ENCODE results near the gene SMURF1.

Gene SMURF1

DNA sequence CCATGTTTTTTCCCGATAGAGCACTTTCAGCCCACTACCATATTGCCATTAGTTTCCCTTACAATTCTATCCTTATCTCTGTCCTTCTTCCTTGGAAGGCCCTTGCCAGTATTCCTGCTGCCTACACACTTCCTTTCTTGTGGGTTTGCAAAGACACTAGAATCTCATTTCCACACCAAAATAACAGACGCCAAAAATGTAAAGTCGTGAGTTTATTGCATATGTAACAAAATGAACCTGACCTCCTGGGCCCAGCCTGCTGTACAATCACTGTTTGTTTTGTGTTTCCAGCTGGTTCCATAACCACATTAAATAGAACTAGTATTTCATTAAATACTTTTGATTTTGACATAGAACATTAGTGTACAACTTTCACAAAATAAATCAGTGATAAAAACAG lies 116.7 kb downstream of the SMURF1 start:
- DNase-seq, result no peak

DNA sequence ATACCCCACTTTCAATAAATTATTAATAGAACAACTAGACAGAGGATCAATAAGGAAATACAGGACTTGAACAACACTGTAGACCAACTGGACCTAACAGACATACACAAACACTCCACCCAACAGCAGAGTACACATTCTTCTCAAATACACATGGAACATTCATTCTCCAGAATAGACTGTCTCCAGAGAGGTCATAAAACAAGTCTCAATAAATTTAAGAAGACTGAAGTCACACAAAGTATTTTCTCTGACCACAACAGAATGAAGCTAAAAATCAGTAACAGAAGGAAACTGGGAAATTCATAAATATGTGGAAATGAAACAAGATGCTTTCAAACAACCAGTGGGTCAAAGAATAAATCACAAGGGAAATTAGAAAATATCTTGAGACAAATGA lies 119.8 kb downstream of the SMURF1 start:
- DNase-seq, result no peak

DNA sequence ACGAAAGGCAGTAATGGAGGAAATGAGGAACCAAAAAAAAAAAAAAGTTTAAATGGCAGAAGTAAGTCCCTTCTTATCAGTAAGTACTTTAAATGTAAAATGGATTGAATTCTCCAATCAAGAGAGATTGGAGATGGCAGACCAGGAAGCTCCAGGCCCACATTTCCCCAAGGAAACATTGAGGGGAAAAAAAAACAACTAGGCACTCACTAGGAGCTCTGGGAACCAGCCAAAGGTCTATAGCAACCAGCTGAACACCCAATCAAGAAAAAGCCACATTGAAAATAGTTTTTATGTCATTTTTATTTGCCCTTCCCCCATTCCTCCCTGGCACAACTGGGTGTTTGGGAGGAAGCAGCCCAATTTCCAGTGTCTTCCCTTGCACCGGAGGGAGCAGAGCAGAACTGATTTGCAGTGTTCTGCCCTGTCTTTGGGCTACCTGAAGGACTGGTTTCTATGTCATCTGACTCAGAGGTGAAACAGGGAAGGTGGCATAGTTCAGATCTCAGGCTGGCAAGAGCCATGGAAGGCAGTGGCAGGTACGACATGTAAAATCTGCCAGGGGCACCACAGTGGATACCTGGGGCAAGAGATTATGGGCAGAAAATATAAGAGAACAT lies 121.9 kb downstream of the SMURF1 start:
- DNase-seq, result no peak

DNA sequence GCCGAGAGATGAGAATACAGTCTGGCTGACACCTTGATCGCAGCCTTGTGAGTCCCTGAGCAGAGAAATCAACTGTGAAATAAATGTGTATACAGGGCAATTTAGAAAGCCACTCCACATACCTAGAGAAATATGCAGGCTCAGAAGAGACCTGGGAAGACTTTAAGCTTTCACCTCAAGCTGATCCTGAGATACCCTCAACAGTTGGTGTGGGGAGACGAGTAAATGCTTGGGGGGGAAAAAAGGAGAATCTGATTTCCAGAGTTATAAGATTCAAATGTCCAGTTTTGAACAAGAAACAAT lies 123.5 kb downstream of the SMURF1 start:
- DNase-seq, result no peak

DNA sequence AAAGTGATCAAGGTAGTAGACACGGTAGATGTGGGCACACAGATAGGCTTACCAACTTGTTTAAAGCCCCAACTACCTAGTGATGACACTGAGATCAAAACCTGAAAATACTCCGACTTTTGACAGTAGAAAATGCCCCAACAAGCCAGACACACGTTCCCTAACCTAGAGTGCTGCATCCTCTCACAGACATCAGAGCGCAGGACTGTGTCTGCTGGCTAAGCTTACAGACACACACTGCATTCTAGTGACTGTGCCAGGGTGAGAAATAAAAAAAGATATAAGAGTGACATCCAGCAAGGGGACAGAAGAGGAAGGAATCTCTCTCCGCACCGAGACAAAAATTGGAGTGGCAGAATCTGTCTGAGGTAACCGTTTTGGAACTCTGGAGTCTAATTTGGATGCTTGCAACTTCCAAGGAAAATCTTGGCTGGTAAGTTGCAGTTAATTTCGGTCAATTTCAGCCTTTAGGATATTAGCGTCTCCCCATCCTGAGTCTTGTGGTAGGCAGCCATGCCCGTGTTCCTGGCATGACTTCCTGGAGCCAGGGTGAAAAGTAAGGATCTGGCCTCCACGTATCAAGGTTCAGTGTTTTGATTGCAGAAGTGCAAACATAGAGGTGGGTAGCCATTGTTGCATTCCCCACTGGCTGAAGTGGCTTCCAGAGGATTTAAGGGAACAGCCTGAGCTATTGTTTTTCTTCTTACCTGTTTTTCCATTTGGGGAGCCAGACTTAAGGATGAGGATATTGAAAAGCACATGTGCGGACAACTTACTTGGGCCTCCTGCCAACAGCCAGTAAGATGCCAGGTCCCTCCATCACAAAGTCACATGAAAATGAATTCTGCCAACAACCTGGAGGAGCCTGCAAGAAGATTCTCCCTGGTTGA lies 124.1 kb downstream of the SMURF1 start:
- DNase-seq, result no peak

DNA sequence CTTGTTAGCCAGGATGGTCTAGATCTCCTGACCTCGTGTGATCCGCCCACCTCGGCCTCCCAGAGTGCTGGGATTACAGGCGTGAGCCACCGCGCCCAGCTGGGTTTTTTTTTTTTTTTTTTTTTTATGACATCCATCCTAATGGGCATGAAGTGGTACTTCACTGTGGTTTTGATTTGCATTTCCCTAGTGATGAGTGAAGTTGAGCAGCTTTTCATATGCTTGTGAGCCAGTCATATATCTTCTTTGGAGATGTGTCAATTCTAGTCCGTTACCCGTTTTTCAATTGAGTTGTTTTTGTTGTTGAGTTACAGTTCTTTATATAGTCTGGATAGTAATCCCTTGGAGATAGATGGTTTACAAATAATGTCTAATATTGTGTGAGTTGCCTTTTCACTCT lies 127.7 kb downstream of the SMURF1 start:
- no peak for DNase-seq

DNA sequence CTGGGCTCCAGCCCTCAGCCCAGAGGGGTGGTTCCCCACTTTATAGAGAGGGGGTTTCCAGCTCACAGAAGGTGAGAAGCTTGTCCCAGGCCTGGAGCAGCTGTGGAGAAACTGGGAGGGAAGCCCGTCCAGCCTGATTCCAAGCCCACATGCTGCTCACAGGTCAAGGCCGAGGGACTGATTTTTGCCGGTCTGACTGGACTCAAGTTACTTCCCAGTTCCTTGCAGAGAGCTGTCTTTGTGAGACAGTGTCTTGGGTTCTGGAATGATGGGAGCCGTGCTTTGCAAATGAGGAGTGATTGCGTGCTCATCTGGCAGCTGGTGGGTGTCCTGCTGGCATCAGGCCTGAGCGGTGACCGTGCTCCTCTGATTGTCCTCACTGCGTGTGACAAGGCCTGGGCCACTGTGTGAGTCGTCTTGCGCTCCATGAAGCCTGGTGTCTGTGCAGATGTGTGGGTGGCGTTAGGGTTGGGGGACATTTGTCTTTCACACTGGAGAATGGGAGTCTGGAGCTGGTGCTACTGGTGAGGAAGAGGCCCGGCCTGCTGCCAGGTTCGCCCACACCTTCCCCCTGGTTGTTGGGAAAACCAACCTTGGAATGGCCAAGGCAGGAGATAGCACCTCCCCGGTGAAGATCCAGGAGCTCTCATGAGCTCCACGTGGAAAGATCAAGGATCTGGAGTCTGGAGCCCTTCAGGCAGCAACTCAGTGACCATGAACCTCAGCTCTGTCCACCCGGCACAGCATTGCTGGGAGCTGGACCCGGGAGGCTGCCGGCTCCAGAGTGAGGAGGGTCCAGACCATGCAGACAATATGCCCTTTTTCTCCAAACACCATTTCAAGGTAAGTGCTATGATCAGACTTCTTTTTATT lies 129.6 kb downstream of the SMURF1 start:
- no peak for DNase-seq

DNA sequence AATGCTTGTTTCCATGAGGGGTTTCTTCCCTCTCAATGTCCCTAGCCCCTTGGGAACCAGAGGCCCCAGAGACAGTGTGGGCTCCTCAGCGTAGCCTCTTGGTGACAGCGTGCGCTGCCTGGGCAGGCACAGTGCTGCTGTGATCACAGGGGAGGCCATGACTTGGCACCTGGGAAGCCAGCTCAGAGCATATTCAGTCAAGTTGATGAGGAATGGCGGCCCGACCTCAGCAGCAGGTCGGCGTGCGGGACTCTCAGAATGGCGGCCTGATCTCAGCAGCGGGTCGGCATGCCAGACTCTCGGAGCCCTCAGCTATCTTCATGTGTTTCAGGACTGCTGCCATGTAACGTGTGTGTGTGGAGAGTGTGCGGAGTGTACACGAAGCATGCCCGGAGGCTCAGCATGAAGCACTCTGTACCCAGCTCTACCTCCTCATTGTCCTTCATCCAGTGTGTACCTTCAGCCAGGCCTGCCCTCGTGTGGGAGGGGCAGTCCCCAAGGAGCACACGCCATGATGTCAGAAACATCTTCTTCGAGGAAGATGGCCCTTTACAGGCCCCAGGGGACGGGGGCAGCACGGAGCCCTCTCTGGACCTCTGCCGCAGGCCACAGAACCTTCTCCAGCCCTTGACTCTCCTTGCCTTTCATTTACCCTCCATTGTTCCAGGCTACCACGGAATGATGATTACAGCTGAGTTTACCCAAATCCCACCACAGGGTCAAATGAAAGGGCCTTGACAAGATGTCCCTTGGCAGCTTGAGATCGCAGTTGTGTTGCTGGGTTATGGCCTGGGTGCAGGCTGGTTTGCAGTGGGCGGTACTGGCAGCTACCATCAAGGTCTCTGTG lies 130.4 kb downstream of the SMURF1 start:
- no peak for DNase-seq

DNA sequence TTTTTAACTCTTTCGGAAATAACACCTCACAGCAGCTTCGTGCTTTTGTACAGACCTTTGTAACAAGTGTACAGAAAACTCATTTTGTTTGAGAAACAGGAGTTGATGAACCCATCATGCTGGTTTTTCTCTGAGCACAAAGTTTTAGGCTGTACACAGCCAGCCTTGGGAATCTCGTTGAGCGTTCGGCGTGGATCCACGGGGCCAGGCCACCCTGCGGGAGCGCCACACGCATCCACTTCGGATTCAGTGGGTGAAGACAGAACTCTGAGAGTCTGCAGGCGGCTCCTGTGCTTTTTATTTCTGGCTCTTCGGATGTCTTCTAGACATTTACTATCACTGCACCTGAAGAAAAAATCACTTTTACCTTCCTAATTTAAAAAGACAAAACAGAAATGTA lies 131.2 kb downstream of the SMURF1 start:
- no peak for DNase-seq

DNA sequence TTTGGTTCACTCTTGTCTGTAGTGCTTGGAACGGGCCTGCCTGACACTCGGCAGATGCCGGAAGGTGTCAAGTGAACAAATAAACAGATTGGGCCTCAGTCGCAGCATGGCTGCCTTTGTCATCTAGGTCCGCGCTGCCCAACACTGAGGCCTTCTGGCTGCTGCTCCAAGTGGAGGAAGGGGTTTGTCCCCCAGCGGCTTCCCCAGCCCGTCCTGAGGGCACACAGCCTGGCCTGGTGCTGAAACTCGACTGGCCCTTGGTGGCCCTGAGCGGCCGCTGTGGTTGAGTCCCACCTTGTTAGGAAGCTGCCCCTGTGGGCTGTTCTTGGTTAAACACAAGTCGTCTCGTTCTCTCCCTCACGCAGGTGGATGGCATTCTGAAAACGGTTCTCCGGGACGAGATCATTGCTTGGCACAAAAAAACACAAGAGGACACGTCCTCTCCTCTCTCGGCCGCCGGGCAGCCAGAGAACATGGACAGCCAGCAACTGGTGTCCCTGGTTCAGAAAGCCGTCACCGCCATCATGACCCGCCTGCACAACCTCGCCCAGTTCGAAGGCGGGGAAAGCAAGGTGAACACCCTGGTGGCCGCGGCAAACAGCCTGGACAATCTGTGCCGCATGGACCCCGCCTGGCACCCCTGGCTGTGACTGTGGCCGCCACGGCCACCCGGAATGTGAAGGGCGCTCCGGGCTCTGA lies 132.1 kb downstream of the SMURF1 start:
- no peak for DNase-seq

DNA sequence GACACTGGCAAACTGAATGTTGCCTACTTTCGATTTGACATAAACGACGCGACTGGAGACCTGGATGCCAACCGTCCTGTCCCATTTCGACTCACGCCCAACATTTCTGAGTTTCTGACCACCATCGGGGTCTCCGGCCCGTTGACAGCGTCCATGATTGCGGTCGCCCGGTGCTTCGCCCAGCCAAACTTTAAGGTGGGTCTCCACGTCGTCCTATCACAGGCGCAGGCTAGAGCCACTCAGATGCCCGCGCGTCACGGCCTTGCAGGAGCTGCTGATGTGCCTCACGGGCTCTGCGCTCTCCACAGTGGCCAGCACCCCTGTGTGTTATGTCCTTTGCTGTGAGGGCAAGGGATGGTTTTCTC lies 132.6 kb downstream of the SMURF1 start:
- DNase-seq, result no peak

DNA sequence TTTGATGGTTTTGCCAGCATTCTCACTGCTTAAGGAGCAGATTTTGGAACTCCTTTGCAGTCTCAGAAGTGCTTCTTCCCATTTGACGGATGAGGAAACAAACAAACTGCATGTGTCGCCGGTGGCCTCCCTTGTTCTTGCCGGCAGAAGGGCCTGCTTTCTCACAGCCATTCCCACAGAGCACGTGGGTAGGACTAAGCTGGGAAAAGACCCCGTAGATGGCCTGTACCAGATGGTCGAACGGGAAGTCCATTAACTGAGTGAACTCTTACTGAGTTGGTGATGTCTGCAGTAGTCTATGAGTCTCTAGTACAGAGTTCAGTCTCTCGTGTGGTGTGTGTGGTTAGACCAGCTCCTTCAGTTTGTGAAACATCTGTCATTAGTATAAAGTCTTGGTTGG lies 133.6 kb downstream of the SMURF1 start:
- no peak for DNase-seq

DNA sequence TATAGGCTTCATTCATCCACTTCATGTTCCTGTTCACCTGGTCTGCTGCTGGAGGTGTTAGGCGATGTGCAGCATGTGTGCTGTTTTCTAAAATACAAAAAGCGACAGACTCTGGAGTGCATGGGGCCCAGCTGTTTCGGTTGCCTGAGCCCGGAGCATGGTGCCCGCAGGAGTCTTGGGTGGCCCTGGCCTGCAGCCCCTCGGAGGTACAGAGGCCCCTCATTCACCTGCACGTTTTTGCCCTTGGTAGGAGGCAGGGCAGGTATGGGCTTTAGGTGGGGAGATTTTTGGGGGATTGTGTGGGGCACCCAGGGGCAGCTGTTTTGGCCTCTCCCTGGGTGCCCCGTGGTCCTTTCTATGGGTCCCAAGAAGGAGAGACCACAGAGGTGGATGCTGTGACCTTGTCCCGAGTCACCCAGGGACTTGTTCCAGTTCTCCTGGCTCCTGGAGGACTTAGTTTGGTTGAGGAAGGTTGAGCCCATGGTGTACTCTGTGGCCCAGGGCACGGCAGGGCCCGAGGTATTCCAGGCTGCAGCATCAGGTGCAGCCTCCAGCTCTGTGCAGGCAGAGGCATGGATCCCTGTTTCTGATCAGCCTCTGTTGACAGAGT lies 134.9 kb downstream of the SMURF1 start:
- DNase-seq, result no peak

DNA sequence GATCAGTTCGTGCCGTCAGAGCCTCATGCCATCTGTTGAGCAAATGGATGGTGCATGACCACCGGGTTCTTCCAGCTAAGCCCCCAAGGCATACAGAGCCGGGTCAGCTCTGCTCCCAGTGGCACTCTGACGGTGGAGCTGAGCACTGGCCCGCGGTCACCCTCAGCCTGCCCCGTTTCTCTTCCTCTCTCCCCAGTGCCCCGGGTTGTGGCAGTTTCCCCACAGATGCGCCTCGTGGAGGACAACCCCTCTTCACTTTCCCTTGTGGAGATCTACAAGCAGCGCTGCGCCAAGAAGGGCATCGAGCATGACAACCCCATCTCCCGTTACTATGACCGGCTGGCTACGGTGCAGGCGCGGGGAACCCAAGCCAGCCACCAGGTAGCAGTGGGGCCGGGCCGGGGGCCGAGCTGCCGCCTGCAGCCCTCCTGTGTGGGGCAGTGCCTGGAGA lies 135.7 kb downstream of the SMURF1 start:
- DNase-seq, result no peak

DNA sequence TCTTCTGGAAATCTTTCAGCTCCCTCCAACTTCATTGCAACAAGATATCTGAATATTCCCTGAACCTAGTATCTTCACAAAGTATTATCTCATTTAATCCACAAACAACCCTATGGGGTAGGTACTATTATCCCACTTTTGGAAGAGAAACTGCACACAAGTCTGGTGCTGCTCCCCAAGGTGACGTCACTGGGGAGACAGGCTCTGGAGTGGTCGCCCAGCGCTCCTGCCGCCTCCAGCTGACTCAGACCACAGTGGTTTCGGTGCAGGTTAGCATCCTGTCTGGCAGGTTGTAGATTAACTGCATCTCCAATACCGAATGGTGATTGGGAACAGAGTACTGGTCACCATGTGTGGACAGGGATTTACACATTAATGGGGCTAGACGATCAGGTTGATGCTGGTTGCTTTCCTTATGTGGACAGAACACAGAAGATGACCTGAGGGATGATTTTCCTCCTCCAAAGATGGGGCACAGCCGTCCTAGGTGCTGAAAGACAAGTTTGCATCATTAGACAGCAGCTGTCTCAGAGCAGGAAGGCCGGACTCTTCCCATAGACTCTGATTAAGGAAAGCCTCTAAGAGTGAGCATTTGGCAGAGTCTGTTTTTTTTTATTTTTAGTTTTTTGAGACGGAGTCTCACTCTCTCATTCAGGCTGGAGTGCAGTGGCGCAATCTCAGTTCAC lies 137.0 kb downstream of the SMURF1 start:
- no peak for DNase-seq

DNA sequence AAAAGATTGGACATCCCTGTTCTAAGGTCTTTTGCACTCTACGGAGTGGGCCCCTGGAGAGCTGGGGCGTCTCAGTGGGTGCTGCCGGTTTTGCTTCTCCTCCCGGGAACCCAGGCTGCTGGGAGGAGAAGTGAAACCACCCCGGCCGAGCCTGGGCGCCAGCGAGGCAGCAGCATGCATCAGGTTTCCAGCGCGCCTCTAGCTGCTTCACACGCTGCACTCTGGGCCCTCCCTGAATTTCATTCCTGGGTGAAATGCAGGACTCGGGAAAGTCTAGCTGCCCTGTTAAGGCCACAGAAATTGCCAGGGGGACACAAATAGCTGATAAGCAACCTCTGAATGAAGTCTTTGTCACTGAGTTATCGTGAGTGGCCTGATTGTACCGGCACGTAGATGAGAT lies 138.1 kb downstream of the SMURF1 start:
- no peak for DNase-seq

DNA sequence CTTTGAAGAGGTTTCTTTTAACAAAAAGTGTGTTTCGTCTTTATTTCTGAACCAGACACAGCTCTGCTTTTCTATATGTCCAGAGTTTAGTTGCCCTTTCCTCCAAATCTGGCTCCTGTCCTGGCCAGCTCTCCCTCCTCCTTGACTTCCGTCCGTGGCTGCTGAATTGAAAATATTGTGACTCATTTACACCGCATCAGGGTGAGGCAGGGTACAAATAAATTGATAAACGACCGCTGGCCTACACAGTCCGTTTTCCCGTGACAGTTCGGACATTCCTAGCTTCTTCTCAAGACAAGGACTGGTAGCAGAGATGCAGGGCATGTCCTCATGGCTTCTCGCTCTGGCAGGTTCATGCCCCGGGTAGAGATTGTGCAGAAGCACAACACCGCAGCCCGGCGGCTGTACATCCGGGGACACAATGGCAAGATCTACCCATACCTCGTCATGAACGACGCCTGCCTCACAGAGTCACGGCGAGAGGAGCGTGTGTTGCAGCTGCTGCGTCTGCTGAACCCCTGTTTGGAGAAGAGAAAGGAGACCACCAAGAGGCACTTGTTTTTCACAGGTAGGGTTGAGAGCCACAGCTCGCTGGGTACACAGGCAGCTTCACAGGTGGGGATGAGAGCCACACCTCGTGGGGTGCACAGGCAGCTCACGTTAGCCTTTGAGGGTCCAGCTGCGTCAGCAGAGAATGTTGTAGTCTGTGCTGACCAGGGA lies 139.0 kb downstream of the SMURF1 start:
- DNase-seq, result no peak

DNA sequence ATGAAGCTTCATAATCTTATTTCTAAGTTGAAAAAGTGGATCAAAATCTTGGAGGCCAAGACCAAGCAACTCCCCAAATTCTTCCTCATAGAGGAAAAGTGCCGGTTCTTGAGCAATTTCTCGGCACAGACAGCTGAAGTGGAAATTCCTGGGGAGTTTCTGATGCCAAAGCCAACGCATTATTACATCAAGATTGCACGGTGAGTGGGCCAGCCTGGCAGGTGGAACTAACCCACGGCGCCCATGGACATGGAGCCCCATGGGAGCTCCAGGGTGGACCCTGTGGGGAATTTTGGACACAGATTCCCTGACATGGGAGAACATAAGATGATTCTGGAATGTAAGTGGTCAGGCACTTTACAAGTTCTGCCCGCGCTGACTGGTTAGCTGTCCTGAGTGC lies 139.7 kb downstream of the SMURF1 start:
- DNase-seq, result no peak

DNA sequence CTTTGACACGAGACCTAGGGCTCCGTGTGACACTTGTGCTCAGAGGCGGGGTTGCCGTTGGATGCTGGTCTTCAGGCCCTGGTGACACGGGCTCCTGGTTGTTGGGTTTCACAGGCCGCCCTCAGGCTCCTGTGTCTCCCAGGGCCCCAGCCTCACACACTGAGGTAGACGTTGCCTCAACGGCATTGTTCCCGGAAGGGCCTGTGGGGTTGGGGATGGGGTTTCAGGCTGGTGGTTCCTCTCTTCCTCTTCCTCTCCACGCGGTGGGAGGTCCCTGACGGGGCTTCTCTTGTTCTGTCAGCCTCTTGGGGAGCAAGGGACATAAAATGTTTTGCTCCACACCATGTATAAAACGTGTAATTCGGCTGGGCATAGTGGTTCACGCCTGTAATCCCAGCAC lies 140.5 kb downstream of the SMURF1 start:
- no peak for DNase-seq

DNA sequence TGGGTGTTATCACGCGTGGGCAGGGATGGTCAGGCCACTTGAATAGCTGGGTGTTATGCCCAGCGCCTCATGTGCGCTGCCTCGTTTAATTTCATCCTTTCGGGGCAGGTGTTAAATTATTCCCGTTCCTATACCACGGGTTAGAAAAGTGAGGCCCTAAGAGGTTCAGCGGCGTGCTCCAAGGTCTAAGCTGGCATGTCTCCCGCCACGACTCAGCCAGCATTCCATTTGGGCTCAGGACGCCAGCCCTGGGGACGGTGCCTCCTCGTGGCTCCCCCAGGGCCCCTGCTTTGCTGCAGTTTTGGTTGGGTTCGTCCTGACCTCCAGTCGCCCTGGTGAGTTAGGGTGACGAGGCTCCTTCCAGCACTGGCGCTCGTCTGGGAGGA lies 141.1 kb downstream of the SMURF1 start:
- no peak for DNase-seq

Measured in stimulated activated naive CD4-positive, alpha-beta T cell (primary cell).